A549 (cell line): ENCODE data around the gene NOL3. TPM values are rescaled to one million over a fixed set of nuclear protein-coding genes. Genes with fewer than 3 reads are reported as not detected.

Experiments used
- ATAC-seq, 2 experiments: fragments of 200-7000 bp in 1 of 2; fragments of >200 bp in 1 of 2; cut with Nextera tagmentation in 1 of 2; cut with Tn5 transposase in 1 of 2; 3 replicates each; pipeline versions ENCODE4 v1.8.0 to v1.9.1; 2018 to 2020; ENCODE audit warnings: mild to moderate bottlenecking in 1 of 2, moderate library complexity in 1 of 2
- CTCF ChIA-PET: fragments of 300-600 bp; sonication (Branson Sonifier 250); formaldehyde crosslinking; extraction: SDS; loops from one replicate; lab custom pipeline; 2021; ENCODE audit warnings: antibody characterized with exemption, inconsistent platforms; lab: Yijun Ruan, JAX
- POLR2A ChIA-PET: fragments of 350-600 bp; formaldehyde crosslinking; extraction: SDS; loops from one replicate; lab custom pipeline; 2021; ENCODE audit warnings: antibody characterized with exemption, inconsistent platforms; lab: Yijun Ruan, JAX
- DNase-seq, 2 experiments: peaks; one replicate each; pipeline versions ENCODE4 v3.0.0 to v3.0.0-alpha.2; 2011 to 2016; ENCODE audit warnings: low read depth in 1 of 2, low spot score in 1 of 2
- FAIRE-seq: peaks from 2 replicates; lab custom pipeline; 2011; peaks lifted over from hg19 to GRCh38; lab: Jason Lieb, UNC
- H3K27ac ChIP-seq, 2 experiments: fragments of >200 bp; sonication (Bioruptor Twin); formaldehyde crosslinking; 3 replicates each; pipeline ENCODE4 v1.5.1; 2016 to 2017
- H3K4me1 ChIP-seq: fragments of >200 bp; sonication (Bioruptor Twin); formaldehyde crosslinking; 3 replicates; pipeline ENCODE4 v1.6.1; 2016
- H3K4me2 ChIP-seq: fragments of >200 bp; sonication (Bioruptor Twin); formaldehyde crosslinking; 3 replicates; pipeline ENCODE4 v1.6.1; 2016
- H3K4me3 ChIP-seq: fragments of >200 bp; sonication (Bioruptor Twin); formaldehyde crosslinking; 3 replicates; pipeline ENCODE4 v1.5.1; 2016
- H3K9me3 ChIP-seq: fragments of >200 bp; sonication (Bioruptor Twin); formaldehyde crosslinking; 3 replicates; pipeline ENCODE4 v1.6.1; 2016
- BHLHE40 ChIP-seq: IDR thresholded peaks from 2 replicates; pipeline ENCODE4 v1.6.1; 2012; ENCODE audit warnings: low read depth, low read length, inconsistent platforms
- CBX2 ChIP-seq: fragments of 200-600 bp; sonication (generic); IDR thresholded peaks from 2 replicates; pipeline ENCODE4 v1.6.1; 2016; ENCODE audit warnings: low read depth, mild to moderate bottlenecking, borderline replicate concordance
- CBX8 ChIP-seq: fragments of 200-600 bp; sonication (generic); IDR thresholded peaks from 2 replicates; pipeline ENCODE4 v1.6.1; 2016
- CEBPB ChIP-seq, 2 experiments: fragments of >200 bp in 1 of 2; sonication (Bioruptor Twin) in 1 of 2; formaldehyde crosslinking in 1 of 2; IDR thresholded peaks; 2 replicates each; pipeline ENCODE4 v1.6.1; 2012 to 2016
- CHD2 ChIP-seq: fragments of 150-350 bp; IDR thresholded peaks from 2 replicates; pipeline ENCODE4 v1.6.1; 2014; ENCODE audit warnings: low read length; ENCODE audit not compliant: partially characterized antibody
- CHD4 ChIP-seq: fragments of 200-600 bp; sonication (generic); IDR thresholded peaks from 2 replicates; pipeline ENCODE4 v1.6.1; 2016; ENCODE audit warnings: antibody characterized with exemption, mild to moderate bottlenecking, borderline replicate concordance
- EHF ChIP-seq: fragments of 250-450 bp; sonication (Bioruptor Pico); IDR thresholded peaks from 2 replicates; pipeline ENCODE4 v1.5.0; 2020; ENCODE audit warnings: mild to moderate bottlenecking
- FOSB ChIP-seq: fragments of 250-450 bp; sonication (Bioruptor Pico); IDR thresholded peaks from 2 replicates; pipeline ENCODE4 v1.5.0; 2020; ENCODE audit warnings: mild to moderate bottlenecking, moderate library complexity
- FOXS1 ChIP-seq: fragments of 250-450 bp; sonication (Bioruptor Pico); IDR thresholded peaks from 2 replicates; pipeline ENCODE4 v1.5.0; 2020; ENCODE audit warnings: mild to moderate bottlenecking, moderate library complexity
- GATA3 ChIP-seq: IDR thresholded peaks from 2 replicates; pipeline ENCODE4 v1.6.1; 2012; ENCODE audit warnings: borderline replicate concordance
- HES2 ChIP-seq: fragments of >200 bp; sonication (Bioruptor Twin); formaldehyde crosslinking; IDR thresholded peaks from 2 replicates; pipeline ENCODE4 v1.6.1; 2016
- HEYL ChIP-seq: fragments of 250-450 bp; sonication (Bioruptor Pico); IDR thresholded peaks from 2 replicates; pipeline ENCODE4 v1.8.0; 2021; ENCODE audit warnings: mild to moderate bottlenecking, moderate library complexity
- HMGXB4 ChIP-seq: fragments of 250-450 bp; sonication (Bioruptor Pico); IDR thresholded peaks from 2 replicates; pipeline ENCODE4 v1.5.0; 2021; ENCODE audit warnings: mild to moderate bottlenecking, moderate library complexity, borderline replicate concordance
- HOXA7 ChIP-seq: fragments of 250-450 bp; sonication (Bioruptor Pico); IDR thresholded peaks from 2 replicates; pipeline ENCODE4 v1.5.0; 2020; ENCODE audit warnings: mild to moderate bottlenecking, moderate library complexity
- JUN ChIP-seq, 2 experiments: fragments of >200 bp; sonication (Bioruptor Twin); formaldehyde crosslinking; IDR thresholded peaks; 2 replicates in 1 of 2; 3 replicates in 1 of 2; pipeline ENCODE4 v1.6.1; 2016 to 2017
- JUNB ChIP-seq: fragments of >200 bp; sonication (Bioruptor Twin); formaldehyde crosslinking; IDR thresholded peaks from 2 replicates; pipeline ENCODE4 v1.6.1; 2016
- KDM1A ChIP-seq: fragments of 200-600 bp; sonication (generic); IDR thresholded peaks from 2 replicates; pipeline ENCODE4 v1.6.1; 2016; ENCODE audit warnings: low read depth, mild to moderate bottlenecking
- KDM5A ChIP-seq: fragments of 200-600 bp; sonication (generic); IDR thresholded peaks from 2 replicates; pipeline ENCODE4 v1.6.1; 2016; ENCODE audit warnings: antibody characterized with exemption, mild to moderate bottlenecking
- MAX ChIP-seq: IDR thresholded peaks from 2 replicates; pipeline ENCODE4 v1.6.1; 2012
- MAZ ChIP-seq: fragments of 150-350 bp; IDR thresholded peaks from 2 replicates; pipeline ENCODE4 v1.6.1; 2014; ENCODE audit warnings: antibody characterized with exemption, low read depth, low read length, borderline replicate concordance
- PBX3 ChIP-seq: IDR thresholded peaks from 2 replicates; pipeline ENCODE4 v1.6.1; 2012
- PHF8 ChIP-seq: fragments of 200-600 bp; sonication (generic); IDR thresholded peaks from 2 replicates; pipeline ENCODE4 v1.6.1; 2016; ENCODE audit warnings: low read depth, mild to moderate bottlenecking, antibody characterized with exemption, moderate library complexity, borderline replicate concordance
- POLR2A ChIP-seq: IDR thresholded peaks from 2 replicates; pipeline ENCODE4 v1.6.1; 2012; ENCODE audit warnings: mild to moderate bottlenecking, low read length
- POLR2AphosphoS2 ChIP-seq: conservative IDR thresholded peaks from 2 replicates; pipeline ENCODE4 v1.6.1; 2012; ENCODE audit warnings: low read length, improper control_type of control experiment, inconsistent platforms
- RFX5 ChIP-seq: fragments of 450-650 bp; IDR thresholded peaks from 2 replicates; pipeline ENCODE4 v1.7.1; 2014; ENCODE audit warnings: antibody characterized with exemption, mild to moderate bottlenecking, moderate library complexity
- SMC3 ChIP-seq: fragments of >200 bp; sonication (Bioruptor Twin); formaldehyde crosslinking; IDR thresholded peaks from 3 replicates; pipeline ENCODE4 v1.6.1; 2018; ENCODE audit warnings: inconsistent platforms
- TP53 ChIP-seq: fragments of 250-450 bp; sonication (Bioruptor Pico); IDR thresholded peaks from 2 replicates; pipeline ENCODE4 v1.5.0; 2021; ENCODE audit warnings: mild to moderate bottlenecking, moderate library complexity
- USF2 ChIP-seq: fragments of 450-650 bp; IDR thresholded peaks from 2 replicates; pipeline ENCODE4 v1.6.1; 2014; ENCODE audit warnings: antibody characterized with exemption
- ZC3H11A ChIP-seq: fragments of 450-650 bp; IDR thresholded peaks from 2 replicates; pipeline ENCODE4 v1.6.1; 2014; ENCODE audit warnings: antibody characterized with exemption, mild to moderate bottlenecking
- ZNF302 ChIP-seq: fragments of 250-450 bp; sonication (Bioruptor Pico); IDR thresholded peaks from 2 replicates; pipeline ENCODE4 v1.9.0; 2021; ENCODE audit warnings: inconsistent platforms, mild to moderate bottlenecking, moderate library complexity
- ZSCAN20 ChIP-seq: fragments of 250-450 bp; sonication (Bioruptor Pico); IDR thresholded peaks from 2 replicates; pipeline ENCODE4 v1.8.0; 2022; ENCODE audit warnings: mild to moderate bottlenecking, moderate library complexity
- WGBS: methylation state at CpG from one replicate; pipeline ENCODE4 v1.1.6; 2017; ENCODE audit errors: missing lambda C conversion rate; 5-methylcytosine and 5-hydroxymethylcytosine counted together
- polyA plus RNA-seq, 4 experiments: library from polyadenylated mRNA; depleted of rRNA in 3 of 4; stranded (reverse); fragments of >200 nt; fragmentation: RNase III in 1 of 4; extraction: RNeasy Plus Mini Kit Qiagen cat#74134 plus additional on column Dnase treatment in 1 of 4; gene quantifications; 2 replicates in 3 of 4; 3 replicates in 1 of 4; pipeline ENCODE4 v1.2.3, GENCODE V29; 2011 to 2017

Gene NOL3
- polyA plus RNA-seq, 2 of the 4 experiments (the other 2 are of a cell fraction) = 22.6 to 39.1 TPM

GRCh38 chr16:67158637-67159600 lies 11.4 kb upstream of the NOL3 start:
- ChIA-PET POLR2A (interaction anchor here (0.6 to 3.0 kb wide), 3 partner anchors 11 to 563 kb away, joined by 5 to 46 read pairs (median 6); partner anchors contain the start of gene NOL3), CTCF (interaction anchor here (0.6 to 20.5 kb wide), 17 partner anchors 3 to 211 kb away, joined by 3 to 314 read pairs (median 4); partner anchors contain the start of genes B3GNT9, FBXL8, HSF4 and NOL3)
- TF ChIP-seq HOXA7 (no peak), CBX8 (no peak), PBX3 (no peak), PHF8 (no peak), RFX5 (no peak), FOSB (CRISPR knock-in tag) (no peak), JUN (IDR thresholded peaks at IDR 0.05) (no peak), BHLHE40 (no peak), MAZ (no peak), USF2 (no peak), CHD4 (no peak), CHD2 (no peak), ZNF302 (no peak), KDM5A (no peak), HES2 (no peak), EHF (CRISPR knock-in tag) (no peak), ZC3H11A (no peak), FOXS1 (no peak), TP53 (CRISPR knock-in tag) (no peak)
- whole genome bisulfite sequencing = 17% methylated on average over 20 of the region's 34 CpGs
- Histone ChIP-seq H3K4me1 (peaks cover 21% of the 10 kb centered on the region), H3K4me2 (peak overlapping the region; percentile 88), H3K27ac (peak overlapping the region; percentile 86 to 90), H3K4me3 (peak overlapping the region; percentile 94), H3K9me3 (no peaks in the 10 kb centered on the region)
- DNase-seq = peak; percentile 52 to 59
- FAIRE-seq = no peak
- ATAC-seq = peak in 1 of 2 experiments; percentile 51; a peak in 3 of 6 replicates

- H3K4me3 ChIP-seq = no peak overlapping the region
- H3K4me2 ChIP-seq = peak overlapping the region; percentile 88
- ATAC-seq = no peak
- no peak for TF ChIP-seq POLR2A
- TF ChIP-seq SMC3 = no peak
- no peak for TF ChIP-seq RFX5
- TF ChIP-seq HMGXB4 (CRISPR knock-in tag) = no peak
- no peak for TF ChIP-seq BHLHE40
- no peak for TF ChIP-seq EHF (CRISPR knock-in tag)
- no peak for TF ChIP-seq CEBPB (IDR thresholded peaks at IDR 0.05)
- TF ChIP-seq MAX = no peak
- no peak for TF ChIP-seq FOSB (CRISPR knock-in tag)
- TF ChIP-seq GATA3 = no peak
- no peak for TF ChIP-seq FOXS1
- TF ChIP-seq USF2 = no peak
- TF ChIP-seq ZSCAN20 (CRISPR knock-in tag) = no peak
- TF ChIP-seq ZC3H11A = no peak
- no peak for TF ChIP-seq JUNB
- no peak for TF ChIP-seq POLR2AphosphoS2
- no peak for TF ChIP-seq KDM1A
- TF ChIP-seq HEYL = no peak
- no peak for TF ChIP-seq CBX2
- ChIA-PET CTCF (interaction anchor here (1.2 to 20.5 kb wide), 9 partner anchors 5 to 304 kb away, joined by 3 to 314 read pairs (median 7); partner anchors contain the start of genes B3GNT9, FBXL8, HSF4 and NOL3), POLR2A (interaction anchor here (3.0 kb wide), 1 partner anchor 8 kb away, joined by 46 read pairs; the partner anchor contains the start of gene NOL3)
- no peaks in the 10 kb centered on the region for H3K9me3 ChIP-seq
- WGBS = 85% methylated on average over 25 of the region's 25 CpGs
- H3K27ac ChIP-seq = no peak overlapping the region
- no peak for DNase-seq
- no peak for FAIRE-seq
- peaks cover 10% of the 10 kb centered on the region; the same call in 2 of the 3 replicates for H3K4me1 ChIP-seq
These were observed 8.7 kb upstream of the NOL3 start for GRCh38 chr16:67161595-67162058.
